Left ventricle myocardium superior (tissue), 1 donor: ENCODE data around the gene HMSD. TPM values are rescaled to one million over a fixed set of nuclear protein-coding genes. Genes with fewer than 3 reads are reported as not detected.

ENCODE experiments used
- ATAC-seq: fragments of 200-7000 bp; cut with Tn5 transposase; one replicate; pipeline ENCODE4 v1.9.1; 2020; ENCODE audit warnings: mild to moderate bottlenecking, moderate library complexity
- DNase-seq: peaks from one replicate; pipeline ENCODE4 v3.0.0-alpha.2; 2020
- intact Hi-C: fragments of 100-400 bp; cut with micrococcal nuclease; formaldehyde crosslinking; loops from one replicate; pipeline ENCODE4 v1.11.0; 2022
- total RNA-seq: library from RNA; stranded (reverse); fragmentation: NEBNext Ultra II Directional; extraction: Animal tissue kit (Norgen Biotek cat#: 25700); gene quantifications from one replicate; pipeline ENCODE4 v1.2.1, GENCODE V29; 2021
- donor health status: DM: no; HTN: yes; CAD: no; lungs with severe emphysema.

Gene HMSD
- total RNA-seq, 1 donor from 2014 or later: 1.2 TPM

DNA sequence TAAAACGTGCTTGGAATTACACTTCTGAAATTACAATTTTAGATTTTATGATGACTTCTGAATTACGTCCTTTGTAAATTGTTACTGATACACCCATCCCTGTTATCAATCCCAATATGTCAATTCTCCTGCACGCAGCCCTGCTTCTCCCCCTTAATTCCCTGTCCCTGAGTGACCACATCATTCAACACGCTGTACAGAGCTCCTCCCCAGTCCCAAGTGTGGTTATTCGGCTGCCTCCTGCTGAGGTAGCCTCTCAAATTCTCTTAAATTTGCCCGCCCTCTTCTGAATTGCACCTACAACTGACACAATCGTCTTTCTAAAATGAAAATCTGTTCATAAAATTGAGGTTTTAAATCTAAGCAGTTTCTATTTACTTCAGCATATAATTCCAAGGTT, 30.9 kb downstream of the HMSD start:
- ATAC-seq (peak; percentile 38), DNase-seq (no peak)
- intact Hi-C loops: no loop called here

DNA sequence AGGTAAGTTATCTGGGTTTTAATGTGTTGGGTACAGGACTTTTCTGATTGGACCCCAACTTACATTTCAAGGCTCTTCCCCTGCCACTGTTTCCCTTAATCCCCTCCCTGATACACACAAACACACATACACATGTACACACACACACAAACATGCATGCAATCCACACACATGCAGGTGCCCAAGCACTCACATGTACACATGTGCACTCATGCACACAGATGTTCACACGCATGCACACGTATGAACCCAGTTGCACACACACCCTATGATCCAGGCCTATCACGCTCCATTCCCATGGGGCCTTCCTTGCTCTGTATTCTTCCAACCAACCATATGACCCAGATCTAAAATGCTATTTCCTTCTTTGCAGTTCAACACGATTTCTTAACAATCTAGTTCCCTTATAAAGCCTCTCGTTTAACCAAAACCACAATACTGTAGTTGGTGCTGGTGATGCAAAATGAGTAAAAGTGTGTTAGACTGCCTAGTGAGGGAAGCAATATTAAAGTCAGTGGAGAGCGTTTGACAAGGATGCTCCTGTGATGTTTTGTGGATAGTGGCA, 31.9 kb downstream of the HMSD start:
- intact Hi-C loops: no loop called here
- ATAC-seq: no peak
- DNase-seq: no peak

DNA sequence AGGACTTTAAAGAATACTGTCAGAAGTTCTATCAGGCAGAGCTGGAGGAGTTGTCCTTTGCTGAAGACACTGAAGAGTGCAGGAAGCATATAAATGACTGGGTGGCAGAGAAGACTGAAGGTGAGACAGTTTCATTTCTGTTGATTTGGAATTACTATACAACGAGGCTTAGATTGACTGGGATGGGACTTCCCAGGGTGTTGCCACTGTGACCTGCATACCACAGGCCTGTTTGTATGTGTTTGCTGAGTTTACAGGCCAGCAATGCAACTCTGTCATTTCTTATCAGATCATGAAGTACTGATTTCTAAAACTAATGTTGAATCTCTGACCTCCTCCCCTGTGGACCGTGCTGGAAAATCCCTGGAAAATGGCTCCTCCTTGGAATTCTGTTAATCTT, 32.6 kb downstream of the HMSD start:
- ATAC-seq (no peak), DNase-seq (no peak)
- intact Hi-C loops: no loop called here

DNA sequence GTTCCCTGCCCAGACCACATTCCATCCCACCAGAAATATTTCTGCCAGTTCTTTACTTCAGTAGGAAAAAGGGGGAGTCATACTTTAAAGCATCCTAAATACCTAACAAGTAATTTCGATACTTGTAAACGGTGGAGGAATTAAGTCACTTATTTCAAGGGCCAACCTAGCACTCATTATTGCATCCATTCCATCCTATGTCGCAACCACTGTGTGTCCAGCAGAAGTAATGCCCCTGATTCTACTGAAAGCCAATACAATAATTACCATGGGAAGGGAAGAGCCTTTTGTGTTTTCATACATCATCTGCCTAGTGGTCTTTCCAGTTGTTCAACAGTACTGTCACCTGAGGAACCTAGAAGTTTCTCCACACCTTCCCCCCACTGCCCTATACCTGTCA, 33.3 kb downstream of the HMSD start:
- DNase-seq (no peak), ATAC-seq (no peak)
- intact Hi-C loops: no loop called here

DNA sequence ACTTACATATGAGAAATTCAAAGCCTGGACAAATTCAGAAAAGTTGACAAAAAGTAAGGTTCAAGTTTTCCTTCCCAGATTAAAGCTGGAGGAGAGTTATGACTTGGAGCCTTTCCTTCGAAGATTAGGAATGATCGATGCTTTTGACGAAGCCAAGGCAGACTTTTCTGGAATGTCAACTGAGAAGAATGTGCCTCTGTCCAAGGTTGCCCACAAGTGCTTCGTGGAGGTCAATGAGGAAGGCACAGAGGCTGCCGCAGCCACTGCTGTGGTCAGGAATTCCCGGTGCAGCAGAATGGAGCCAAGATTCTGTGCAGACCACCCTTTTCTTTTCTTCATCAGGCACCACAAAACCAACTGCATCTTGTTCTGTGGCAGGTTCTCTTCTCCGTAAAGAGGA, 37.8 kb downstream of the HMSD start:
- DNase-seq (no peak), ATAC-seq (no peak)
- intact Hi-C loops: no loop called here

DNA sequence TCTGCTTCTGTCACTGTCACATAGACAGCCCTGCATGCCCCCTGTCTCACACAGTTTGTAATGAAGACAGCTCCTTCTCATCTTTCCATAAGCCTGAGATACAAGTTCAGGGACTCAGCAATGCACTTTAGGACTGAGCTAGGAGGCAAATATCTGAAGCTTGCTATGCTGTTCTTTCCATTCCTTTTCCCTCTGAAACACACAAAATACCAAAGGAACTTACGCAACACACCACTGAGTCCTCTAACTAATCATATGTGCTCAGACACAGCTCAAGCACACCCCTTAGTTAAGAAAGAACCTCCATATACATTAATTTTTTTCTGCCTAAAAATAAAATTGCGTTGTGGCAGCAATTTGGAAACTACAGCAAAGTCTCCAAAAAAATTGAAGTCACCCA, 38.6 kb downstream of the HMSD start:
- no peak for ATAC-seq
- intact Hi-C loops: no loop called here
- no peak for DNase-seq

DNA sequence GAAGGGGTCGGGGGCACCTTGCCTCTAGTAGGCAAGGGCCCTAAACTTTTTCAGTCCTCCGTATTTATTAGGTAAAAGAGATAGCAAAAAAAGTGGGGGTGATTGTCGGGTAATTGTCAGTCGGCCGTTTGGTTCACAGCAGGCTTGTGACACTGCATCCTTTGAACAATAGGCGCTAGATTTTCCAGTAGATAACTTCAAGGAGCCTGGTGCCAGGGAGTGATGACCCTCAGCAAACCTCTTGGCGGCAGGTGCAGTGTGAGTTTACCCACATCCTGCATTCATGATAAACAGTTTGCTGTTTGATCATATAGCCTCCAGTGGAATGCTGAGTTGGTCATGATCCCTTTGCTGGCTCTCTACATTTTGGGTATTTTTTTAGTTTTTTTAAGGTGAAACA, 43.6 kb downstream of the HMSD start:
- intact Hi-C loops: no loop called here
- ATAC-seq (no peak), DNase-seq (no peak)

DNA sequence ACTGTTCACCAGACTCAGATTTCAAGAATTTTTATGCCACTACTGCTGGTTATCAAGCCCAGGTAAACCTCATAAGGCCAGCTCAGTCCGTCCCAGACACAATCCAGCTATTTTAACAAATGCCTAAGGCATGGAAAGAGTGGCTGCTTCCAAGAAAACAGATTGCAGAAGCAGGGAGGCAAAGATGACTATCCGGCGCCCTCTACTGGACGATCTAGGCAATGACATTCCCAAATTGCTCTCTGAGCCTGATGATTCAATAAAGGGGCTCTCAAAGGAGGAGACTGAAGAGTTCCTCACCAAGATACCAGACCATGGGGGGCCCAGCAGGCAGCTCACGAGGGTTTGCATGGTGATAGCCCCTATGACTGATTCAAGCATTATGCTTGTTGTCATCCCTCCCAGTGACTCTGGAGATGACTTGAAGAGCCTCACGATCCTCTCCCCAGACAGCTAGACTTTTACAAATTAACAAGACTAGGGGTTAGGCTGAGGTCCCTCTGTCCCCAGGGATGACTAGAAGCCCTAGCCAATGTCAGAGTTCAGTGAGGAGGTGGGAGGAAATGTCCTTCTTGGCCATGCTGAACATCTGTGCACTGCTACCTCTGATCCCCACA, 45.8 kb downstream of the HMSD start:
- DNase-seq (peak; percentile 29), ATAC-seq (peak; percentile 58)
- intact Hi-C loops: no loop called here

DNA sequence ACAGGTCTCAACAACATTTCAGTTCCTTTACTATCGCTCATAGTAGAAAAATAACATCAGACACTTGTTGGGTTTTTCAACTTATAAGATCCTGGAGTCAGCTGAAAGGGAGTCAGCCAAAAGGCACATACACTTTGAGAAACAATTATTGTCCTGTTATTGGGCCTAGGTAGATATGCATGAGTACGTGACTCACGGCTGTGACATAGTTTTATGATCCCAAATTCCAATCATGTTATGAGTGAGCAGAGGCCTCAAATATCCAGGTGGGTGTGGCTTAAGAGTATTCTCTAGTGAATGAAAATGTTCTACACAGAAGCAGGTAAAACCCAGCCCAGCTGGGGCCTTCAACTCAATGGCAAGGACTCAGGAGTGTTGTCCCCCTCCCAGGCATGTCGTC, 47.9 kb downstream of the HMSD start:
- intact Hi-C loops: no loop called here
- no peak for ATAC-seq

DNA sequence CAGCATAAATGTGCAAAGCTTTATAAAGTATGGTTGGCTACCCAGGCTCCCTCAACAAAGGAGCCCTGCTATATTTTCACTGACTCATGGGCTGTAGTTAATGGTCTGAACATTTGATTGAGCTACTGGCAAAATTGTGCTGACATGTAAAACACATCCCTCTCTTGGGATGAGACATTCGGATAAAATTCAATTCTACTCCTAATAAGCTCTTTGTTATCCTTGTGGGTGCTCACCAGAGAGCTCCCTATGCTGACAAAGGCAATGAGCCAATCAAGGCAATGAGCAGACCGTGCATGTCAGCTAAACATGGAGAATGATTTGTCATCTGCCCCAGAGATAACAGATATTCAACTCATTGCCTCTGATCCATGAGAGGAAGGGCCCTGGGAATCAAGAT, 48.5 kb downstream of the HMSD start:
- ATAC-seq: no peak
- intact Hi-C loops: no loop called here
- DNase-seq: no peak

More for the DNA sequence above, 47.9 kb downstream of the HMSD start:
- DNase-seq: no peak

DNA sequence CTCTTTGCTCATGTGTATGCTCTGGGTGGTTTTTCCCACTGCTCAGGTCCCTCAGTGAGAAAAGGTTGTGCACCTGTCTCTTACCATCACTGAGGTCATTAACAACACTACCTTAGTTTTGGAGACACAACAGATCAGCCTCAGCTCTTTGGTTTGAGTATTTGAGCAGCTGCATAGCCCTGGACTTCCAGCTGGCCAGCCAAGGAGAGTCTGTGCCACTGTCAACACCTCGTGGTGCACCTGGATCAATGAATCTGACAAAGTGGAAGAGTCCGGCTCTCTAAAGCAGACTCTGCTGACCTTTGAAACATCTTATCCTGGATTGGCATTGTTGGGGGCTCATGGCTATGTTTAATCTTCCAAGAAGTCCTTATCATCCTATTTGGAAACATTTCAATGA, 50.8 kb downstream of the HMSD start:
- no peak for DNase-seq
- intact Hi-C loops: no loop called here
- no peak for ATAC-seq

DNA sequence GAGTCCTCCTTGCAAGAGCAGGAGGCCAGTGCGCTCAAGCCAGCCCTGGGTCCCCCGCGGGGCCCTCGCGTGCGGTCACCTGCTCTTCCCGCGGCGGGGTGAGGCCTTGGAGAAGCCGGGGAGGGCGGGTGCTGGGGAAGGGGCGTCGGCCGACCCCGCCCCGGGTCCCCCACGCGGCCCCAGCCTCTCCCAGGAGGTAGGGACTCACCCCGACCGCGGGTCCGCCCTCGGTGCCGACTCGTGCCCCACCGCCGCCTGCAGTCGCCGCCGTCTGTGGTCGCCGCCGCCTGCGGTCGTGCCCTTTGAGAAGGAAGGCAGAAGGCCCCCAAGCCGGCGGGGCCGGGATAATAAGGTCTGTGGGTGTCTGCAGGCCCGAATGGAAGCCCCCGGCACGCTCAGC, 53.5 kb downstream of the HMSD start:
- ATAC-seq (no peak), DNase-seq (no peak)
- intact Hi-C loops: no loop called here

DNA sequence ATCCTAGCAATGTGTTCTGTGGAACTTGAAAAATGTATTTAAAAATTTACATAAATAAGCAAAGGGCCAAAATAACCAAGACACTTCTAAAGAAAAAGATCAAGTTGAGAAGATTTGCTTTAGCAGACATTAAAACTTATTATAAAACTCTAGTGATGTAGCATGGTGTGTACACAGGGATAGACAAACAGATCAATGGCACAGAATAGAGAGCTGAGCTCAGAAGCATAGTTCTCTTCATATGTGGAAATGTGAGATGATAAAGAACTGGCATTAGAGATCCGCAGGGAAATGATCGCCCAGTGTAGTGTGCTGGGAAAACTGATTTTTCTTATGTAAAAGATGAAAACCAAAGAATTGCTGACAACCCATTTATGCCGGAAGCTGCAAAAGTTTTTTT, 60.2 kb downstream of the HMSD start:
- intact Hi-C loops: no loop called here
- DNase-seq: no peak
- no peak for ATAC-seq

Other genes with a start within 250 kb of the HMSD start
- gene SERPINB11, start 246.3 kb upstream of the HMSD start, total RNA-seq: not detected
- not detected for gene SERPINB7, start 173.9 kb upstream of the HMSD start, total RNA-seq
- not detected for gene SERPINB2, start 61.6 kb upstream of the HMSD start, total RNA-seq
- gene SERPINB10, start 41.3 kb upstream of the HMSD start, total RNA-seq: not detected
- gene SERPINB8, start 20.8 kb downstream of the HMSD start, total RNA-seq: 1.3 TPM
- gene LINC00305, start 199.8 kb downstream of the HMSD start, total RNA-seq: not detected